DMS 273 (cell line): Measurements from ENCODE around the gene SLC35F2.

ENCODE experiments used
- DNase-seq: peaks from one replicate; lab custom pipeline; 2025; ENCODE audit not compliant: unreplicated experiment; lab: John Stamatoyannopoulos, UW

The SLC35F2 gene

GRCh38 chr11:107743191-107743590 is 115.4 kb downstream of the SLC35F2 start:
- DNase-seq, result peak; percentile 90

GRCh38 chr11:107741044-107741823 is 117.4 kb downstream of the SLC35F2 start:
- DNase-seq, result peak; percentile 28
